ENCODE data around the gene NT5DC1.

- no peak for TF ChIP-seq HMGXB4 (CRISPR knock-in tag; IDR thresholded peaks at IDR 0.05; ENCODE audit: borderline replicate concordance)
- TF ChIP-seq HOXB13 (CRISPR knock-in tag; IDR thresholded peaks at IDR 0.05; ENCODE audit: low read depth), result no peak
- TF ChIP-seq CEBPB (IDR thresholded peaks at IDR 0.05), result no peak
- TF ChIP-seq CTCF (IDR thresholded peaks at IDR 0.05), result no peak
- TF ChIP-seq POLR2A (IDR thresholded peaks at IDR 0.05; ENCODE audit: low read length), result no peak
- no peak for TF ChIP-seq KDM1A (IDR thresholded peaks at IDR 0.05; ENCODE audit: low read depth)
- TF ChIP-seq CHD2 (IDR thresholded peaks at IDR 0.05; ENCODE audit: low read length, partially characterized antibody), result no peak
- no peak for TF ChIP-seq POLR2AphosphoS2 (conservative IDR thresholded peaks at IDR 0.05; ENCODE audit: low read length)
- TF ChIP-seq EP300 (IDR thresholded peaks at IDR 0.05), result no peak
- no peak for TF ChIP-seq RFX5 (IDR thresholded peaks at IDR 0.05)
- no peak for TF ChIP-seq RAD21 (conservative IDR thresholded peaks at IDR 0.05 in 1 of 2, IDR thresholded peaks at IDR 0.05 in 1 of 2)
- TF ChIP-seq ZFP36 (IDR thresholded peaks at IDR 0.05; ENCODE audit: borderline replicate concordance, partially characterized antibody), result no peak
Measured at GRCh38 chr6:116239256-116239655, 138.6 kb downstream of the NT5DC1 start.

Measured in A549 (cell line).